Stimulated activated CD8-positive, alpha-beta memory T cell treated with anti-CD3 and anti-CD28 coated beads, Interleukin-7, amount 100 ng/mL, for 1 hour (primary cell): Measurements from ENCODE around the gene NDUFV3.
"Not testable (repeated sequence)": the region's sequence is repeated elsewhere in the genome, so short reads cannot be mapped to it uniquely, and the experiment has no call there.

ENCODE experiments used
- DNase-seq, 2 donors: peaks; one replicate each; pipeline ENCODE4 v3.0.0-alpha.2; 2020; ENCODE audit warnings: low read depth in 2 of 2

The NDUFV3 gene

GRCh38 chr21:42936360-42936759 is 43.3 kb downstream of the NDUFV3 start:
- DNase-seq: not testable (repeated sequence)

DNA sequence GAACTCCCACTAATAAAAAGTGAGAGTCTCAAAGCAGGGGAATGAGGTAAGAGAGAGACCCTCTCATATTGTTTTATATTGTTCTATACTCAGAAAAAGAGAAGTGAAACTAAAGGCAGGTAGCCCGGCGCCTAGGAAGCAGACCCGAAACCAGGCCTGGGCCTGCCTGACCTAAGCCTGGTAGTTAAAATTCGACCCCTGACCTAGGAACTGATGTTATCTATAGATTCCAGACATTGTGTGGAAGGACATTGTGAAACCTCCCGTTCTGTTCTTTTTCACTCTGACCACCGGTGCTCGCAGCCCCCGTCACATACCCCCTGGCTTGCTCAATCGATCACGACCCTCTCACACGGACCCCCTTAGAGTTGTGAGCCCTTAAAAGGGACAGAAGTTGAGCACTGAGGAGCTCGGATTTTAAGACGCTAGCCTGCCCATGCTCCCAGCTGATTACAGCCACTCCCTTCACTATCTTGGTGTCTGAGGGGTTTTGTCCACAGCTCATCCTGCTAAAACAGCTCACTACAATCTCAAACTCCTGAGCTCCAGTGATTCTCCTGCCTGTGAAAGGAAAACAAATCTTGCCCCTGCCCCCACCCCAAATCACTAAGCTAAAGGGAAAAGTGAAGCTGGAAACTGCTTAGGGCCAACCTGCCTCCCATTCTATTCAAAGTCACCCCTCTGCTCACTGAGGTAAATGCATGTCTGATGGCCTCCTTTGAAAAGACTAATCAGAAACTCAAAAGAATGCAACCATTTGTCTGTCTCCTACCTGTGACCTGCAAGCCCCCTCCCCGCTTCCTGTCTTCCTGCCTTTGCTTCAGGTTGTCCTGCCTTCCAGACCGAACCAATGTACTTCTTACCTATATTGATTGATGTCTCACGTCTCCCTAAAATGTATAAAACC is 44.2 kb downstream of the NDUFV3 start:
- DNase-seq: not testable (repeated sequence)

DNA sequence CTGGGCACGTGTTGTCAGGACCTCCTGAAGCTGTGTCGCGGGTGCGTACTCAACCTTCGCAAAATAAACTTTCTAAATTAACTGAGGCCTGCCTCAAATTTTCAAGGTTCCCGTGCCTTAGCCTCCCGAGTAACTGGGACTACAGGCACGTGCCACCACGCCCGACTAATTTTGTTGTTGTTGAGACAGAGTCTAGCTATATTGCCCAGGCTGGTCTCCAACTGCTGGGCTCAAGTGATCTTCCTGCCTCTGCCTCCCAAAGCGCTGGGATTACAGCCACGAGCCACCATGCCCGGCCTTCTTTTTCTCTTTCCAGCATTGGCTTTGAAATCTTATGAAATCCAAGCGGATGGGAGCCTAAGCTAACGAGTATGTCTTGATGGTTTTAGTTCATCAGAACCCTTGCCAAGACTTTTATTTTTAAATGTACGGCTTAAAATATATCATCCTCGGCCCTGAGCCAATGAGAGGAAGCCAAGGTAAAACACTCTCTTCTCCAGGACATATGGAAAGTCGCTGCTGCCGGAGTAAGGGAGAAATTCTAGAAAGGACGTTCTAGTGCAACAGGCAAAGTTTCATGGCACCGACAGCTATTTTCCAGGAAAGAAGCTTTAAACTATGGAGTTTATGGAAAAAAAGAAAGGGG is 45.0 kb downstream of the NDUFV3 start:
- DNase-seq: no peak

DNA sequence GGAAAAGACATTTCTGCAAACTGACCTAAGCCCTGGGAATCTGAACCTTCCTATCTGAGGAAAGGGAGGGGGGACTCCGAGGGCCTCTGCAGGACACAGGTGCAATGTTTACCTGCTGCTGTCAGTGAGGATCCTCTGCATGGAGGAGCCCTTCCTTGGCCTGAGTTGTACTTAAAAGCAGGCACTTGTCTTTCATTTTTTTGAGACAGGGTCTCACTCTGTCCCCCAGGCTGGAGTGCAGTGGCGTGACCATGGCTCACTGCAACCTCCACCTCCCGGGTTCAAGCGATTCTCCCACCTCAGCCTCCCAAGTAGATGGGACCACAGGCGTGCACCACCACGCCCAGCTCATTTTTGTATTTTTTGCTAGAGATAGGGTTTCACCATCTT is 45.5 kb downstream of the NDUFV3 start:
- DNase-seq: not testable (repeated sequence)

DNA sequence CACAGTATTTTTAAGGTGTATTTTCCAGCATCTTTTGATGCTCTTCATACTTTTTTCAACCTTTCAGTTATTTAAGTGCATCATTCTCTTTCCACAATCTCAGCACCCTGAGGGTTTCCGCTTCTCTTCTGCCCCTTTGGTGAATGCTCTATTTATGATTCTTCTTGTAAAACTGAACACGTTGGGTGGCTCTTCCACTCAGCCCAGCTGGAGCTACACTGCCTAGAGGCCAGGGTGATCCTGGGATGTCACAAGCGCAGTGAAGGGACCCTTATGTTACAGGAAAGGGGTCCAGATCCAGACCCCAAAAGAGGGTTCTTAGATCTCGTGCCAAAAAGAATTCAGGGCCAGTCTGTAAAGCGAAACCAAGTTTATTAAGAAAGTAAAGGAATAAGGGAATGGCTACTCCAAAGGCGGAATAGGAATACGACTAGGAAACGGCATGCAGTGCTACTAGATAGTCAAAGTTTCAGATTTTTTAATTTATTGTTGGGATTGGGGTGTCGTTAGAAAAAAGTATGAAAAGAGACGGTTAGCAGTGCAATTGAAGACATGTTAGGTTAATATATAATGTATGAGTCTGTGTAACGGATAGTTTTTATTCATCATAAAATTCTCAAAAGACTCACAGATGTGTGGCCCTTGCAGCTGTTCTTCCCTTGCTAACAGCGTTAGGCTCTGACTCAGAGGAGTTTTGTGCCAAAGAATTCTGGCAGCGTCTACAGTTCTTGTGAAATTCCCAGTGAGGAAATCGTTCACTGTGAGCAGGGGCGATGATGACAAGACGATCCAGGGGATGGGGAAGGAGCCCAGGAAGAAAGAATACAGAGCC is 46.7 kb downstream of the NDUFV3 start:
- no peak for DNase-seq

- DNase-seq: no peak
Observed at GRCh38 chr21:42941696-42942085, 48.6 kb downstream of the NDUFV3 start.

DNA sequence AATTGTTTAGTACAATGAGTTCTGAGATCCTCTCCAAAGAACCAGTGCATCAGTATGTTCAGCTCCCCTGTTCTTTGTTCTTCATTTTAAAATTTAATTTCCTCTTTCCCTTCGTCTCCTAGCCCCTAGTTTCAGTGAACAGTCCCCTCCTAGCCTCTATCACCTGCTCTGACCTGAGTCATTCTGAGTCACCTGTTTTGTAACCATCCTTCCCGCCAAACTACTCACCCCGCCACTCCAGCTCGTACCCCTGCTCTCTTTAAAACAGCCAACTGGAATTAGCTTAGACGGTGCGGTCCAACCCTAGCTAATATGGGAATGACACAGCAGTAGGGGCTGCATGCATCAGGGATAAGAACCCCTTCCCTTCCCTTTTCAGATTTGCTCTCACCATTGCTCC is 49.1 kb downstream of the NDUFV3 start:
- no peak for DNase-seq

GRCh38 chr21:42949094-42949755 is 56.1 kb downstream of the NDUFV3 start:
- DNase-seq: not testable (repeated sequence)

- not testable (repeated sequence) for DNase-seq
Observed at GRCh38 chr21:42951193-42951592, 58.1 kb downstream of the NDUFV3 start.

DNA sequence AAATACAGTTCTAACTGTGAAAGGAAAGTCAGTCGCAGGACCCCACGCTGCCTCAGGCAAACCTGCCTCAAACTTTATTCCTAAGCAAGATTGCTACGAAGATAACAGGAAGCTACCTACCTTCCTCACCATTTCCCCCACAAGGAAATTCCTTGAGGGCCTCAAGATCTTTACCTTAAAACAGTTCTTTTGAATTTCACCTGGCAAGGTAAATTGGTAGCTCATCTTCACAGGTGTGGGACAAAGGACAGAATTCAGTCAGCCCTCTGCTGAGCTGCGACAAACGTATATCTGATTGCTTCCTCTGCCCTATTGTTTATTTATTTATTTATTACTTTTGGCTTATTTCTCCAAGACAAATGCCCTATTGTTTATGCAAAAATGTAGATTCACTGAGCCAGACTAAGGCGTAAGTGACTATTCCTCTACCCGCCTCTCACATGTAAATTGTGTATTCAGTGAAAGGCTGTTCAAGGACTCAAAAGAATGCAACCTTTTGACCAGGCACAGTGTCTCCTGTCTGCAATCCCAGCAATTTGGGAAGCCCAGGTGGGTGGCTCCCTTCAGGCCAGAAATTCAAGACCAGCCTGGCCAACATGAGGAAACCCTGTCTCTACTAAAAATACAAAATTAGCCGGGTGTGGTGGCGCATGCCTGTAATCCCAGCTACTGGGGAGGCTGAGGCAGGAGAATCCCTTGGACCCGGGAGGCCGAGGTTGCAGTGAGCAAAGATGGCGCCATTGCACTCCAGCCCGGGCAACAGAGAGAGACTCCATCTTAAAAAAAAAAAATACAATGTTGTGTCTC is 63.9 kb downstream of the NDUFV3 start:
- no peak for DNase-seq

DNA sequence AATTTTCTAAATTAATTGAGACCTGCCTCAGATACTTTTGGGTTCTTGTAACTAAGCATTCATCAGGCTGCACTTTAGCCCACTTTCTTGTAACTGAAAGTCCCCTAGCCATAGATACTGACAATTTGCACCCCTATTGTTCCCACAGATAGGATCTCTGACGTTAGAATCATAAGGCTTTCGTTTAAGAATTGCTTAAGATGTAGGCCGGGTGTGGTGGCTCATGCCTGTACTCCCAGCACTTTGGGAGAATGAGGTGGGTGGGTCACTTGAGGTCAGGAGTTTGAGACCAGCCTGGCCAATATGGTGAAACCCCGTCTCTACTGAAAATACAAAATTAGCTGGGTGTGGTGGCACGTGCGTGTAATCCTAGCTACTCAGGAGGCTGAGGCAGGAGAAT is 65.0 kb downstream of the NDUFV3 start:
- not testable (repeated sequence) for DNase-seq

DNA sequence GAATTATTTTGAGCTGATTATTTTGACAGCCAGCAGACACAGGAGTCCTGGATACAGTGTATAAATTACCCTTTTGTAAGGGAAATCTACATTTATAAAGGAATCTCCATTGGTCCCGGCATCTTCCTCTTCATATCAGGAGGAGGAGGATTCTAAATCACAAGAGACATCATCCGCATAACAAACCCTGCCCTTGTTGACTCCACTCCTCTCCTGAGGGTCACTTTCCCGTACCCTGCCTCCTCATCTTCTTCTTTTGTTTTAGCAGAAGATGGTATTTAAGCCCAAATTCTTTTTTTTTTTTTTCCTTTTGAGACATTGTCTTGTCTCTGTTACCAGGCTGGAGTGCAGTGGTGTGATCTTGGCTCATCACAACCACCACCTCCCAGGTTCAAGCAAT is 66.6 kb downstream of the NDUFV3 start:
- no peak for DNase-seq

GRCh38 chr21:42962380-42963007 is 69.4 kb downstream of the NDUFV3 start:
- no peak for DNase-seq
